KBM-7 (cell line): ENCODE measurements around the gene CDH22.

ENCODE experiments used
- DNase-seq: peaks from one replicate; pipeline ENCODE4 v3.0.0-alpha.2; 2015
- in situ Hi-C: fragments of 300-500 bp; cut with MboI; formaldehyde crosslinking; loops from 2 replicates; pipeline ENCODE4 v1.14.3; 2020; ENCODE audit warnings: low sequenced_read_pairs, low pct_unique_long_range_greater_than_20kb, mixed read lengths

The CDH22 gene

GRCh38 chr20:46190478-46191167 lies 117.7 kb downstream of the CDH22 start:
- in situ Hi-C loops: no loop called here
- DNase-seq: no peak

- no peak for DNase-seq
- in situ Hi-C loops: no loop called here
Measured at GRCh38 chr20:46188866-46189541, 119.3 kb downstream of the CDH22 start.

- in situ Hi-C loops: no loop called here
- no peak for DNase-seq
Measured at GRCh38 chr20:46186210-46186609, 122.1 kb downstream of the CDH22 start.

- in situ Hi-C loops: no loop called here
- DNase-seq: no peak
Measured at GRCh38 chr20:46185353-46185752, 122.9 kb downstream of the CDH22 start.

- in situ Hi-C loops: no loop called here
- DNase-seq: no peak
Measured at GRCh38 chr20:46183768-46184167, 124.5 kb downstream of the CDH22 start.

- in situ Hi-C loops: no loop called here
- no peak for DNase-seq
Measured at GRCh38 chr20:46182276-46183200, 125.8 kb downstream of the CDH22 start.

- in situ Hi-C loops: no loop called here
- DNase-seq: no peak
Measured at GRCh38 chr20:46179862-46180261, 128.4 kb downstream of the CDH22 start.

GRCh38 chr20:46178891-46179290 lies 129.4 kb downstream of the CDH22 start:
- in situ Hi-C loops: no loop called here
- DNase-seq: no peak

GRCh38 chr20:46177768-46178167 lies 130.5 kb downstream of the CDH22 start:
- DNase-seq: no peak
- in situ Hi-C loops: no loop called here

- in situ Hi-C loops: no loop called here
- DNase-seq: no peak
Measured at GRCh38 chr20:46176739-46177378, 131.4 kb downstream of the CDH22 start.

- in situ Hi-C loops: no loop called here
- no peak for DNase-seq
Measured at GRCh38 chr20:46175127-46175494, 133.2 kb downstream of the CDH22 start.

- peak; percentile 44 for DNase-seq
- in situ Hi-C loops: no loop called here
Measured at GRCh38 chr20:46174469-46175126, 133.7 kb downstream of the CDH22 start.

GRCh38 chr20:46173652-46174468 lies 134.4 kb downstream of the CDH22 start:
- DNase-seq: no peak
- in situ Hi-C loops: no loop called here

- in situ Hi-C loops: no loop called here
- no peak for DNase-seq
Measured at GRCh38 chr20:46172961-46173536, 135.2 kb downstream of the CDH22 start.

- in situ Hi-C loops: no loop called here
- DNase-seq: no peak
Measured at GRCh38 chr20:46172455-46172854, 135.8 kb downstream of the CDH22 start.

GRCh38 chr20:46171909-46172308 lies 136.4 kb downstream of the CDH22 start:
- peak; percentile 4 for DNase-seq
- in situ Hi-C loops: no loop called here

- no peak for DNase-seq
- in situ Hi-C loops: no loop called here
Measured at GRCh38 chr20:46171476-46171875, 136.8 kb downstream of the CDH22 start.
